GM12872 (cell line): Measurements from ENCODE around the gene SCARB1.

Source experiments
- CTCF ChIP-seq: IDR thresholded peaks from 3 replicates; pipeline ENCODE4 v1.5.1; 2011; ENCODE audit warnings: low read depth, mild to moderate bottlenecking, low read length, moderate library complexity; ENCODE audit not compliant: insufficient read depth

Gene SCARB1

GRCh38 chr12:124829708-124830304, 33.9 kb downstream of the SCARB1 start:
- TF ChIP-seq CTCF: no peak

- 0 out of 3 replicates have a peak, but pooled peaks have one; percentile 17 for TF ChIP-seq CTCF
Measured at GRCh38 chr12:124829008-124829707, 34.5 kb downstream of the SCARB1 start.

GRCh38 chr12:124828264-124829007, 35.2 kb downstream of the SCARB1 start:
- no peak for TF ChIP-seq CTCF

- no peak for TF ChIP-seq CTCF
Measured at GRCh38 chr12:124827588-124828184, 36.0 kb downstream of the SCARB1 start.

GRCh38 chr12:124824195-124824594, 39.5 kb downstream of the SCARB1 start:
- TF ChIP-seq CTCF: no peak

- no peak for TF ChIP-seq CTCF
Measured at GRCh38 chr12:124823272-124823970, 40.2 kb downstream of the SCARB1 start.
